NCI-H446 (cell line): ENCODE data around the gene ZDHHC18.
"Not testable (repeated sequence)": the region's sequence is repeated elsewhere in the genome, so short reads cannot be mapped to it uniquely, and the experiment has no call there.

Source experiments
- DNase-seq, 2 experiments: peaks; one replicate each; lab custom pipeline; 2025; lab: John Stamatoyannopoulos, UW

Gene ZDHHC18

DNA sequence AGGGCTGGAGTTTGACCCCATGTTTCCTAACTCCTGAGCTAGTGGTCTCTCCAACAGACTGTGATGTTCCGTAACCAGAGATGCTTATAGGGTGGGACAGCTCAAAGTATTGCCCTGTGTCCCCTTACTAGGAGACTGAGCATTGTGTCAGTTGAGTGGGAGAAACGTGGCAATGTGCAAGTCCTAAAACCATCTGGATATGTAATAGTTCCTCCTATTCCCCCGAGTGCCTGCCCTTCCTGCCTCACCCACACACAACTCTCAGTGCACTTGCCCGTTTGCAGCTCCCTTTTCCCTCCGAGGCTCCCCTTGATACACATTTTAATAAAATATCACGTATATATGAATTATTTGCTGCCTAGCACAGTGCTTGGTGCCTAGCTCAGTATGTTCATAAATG lies 35.3 kb upstream of the ZDHHC18 start:
- no peak for DNase-seq

DNA sequence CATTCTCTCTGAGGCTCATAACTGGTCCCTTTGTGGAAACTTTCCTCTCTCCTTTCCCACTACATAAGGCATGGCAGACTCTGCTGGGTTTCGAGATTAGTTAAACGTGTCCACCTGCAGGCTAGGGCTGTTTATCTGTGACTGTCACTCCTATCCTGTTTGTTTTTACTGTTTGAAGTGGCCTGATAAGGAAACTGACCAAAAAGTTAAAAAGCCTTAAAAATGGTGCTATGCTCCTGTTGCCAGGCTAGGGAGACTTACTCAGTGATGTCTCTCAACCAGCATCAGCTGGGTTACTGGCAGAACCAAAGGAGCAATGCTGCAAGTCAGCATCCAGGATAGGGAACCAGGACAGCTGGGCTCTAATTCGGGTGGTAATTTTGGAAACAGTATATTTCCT lies 34.9 kb upstream of the ZDHHC18 start:
- DNase-seq: no peak

DNA sequence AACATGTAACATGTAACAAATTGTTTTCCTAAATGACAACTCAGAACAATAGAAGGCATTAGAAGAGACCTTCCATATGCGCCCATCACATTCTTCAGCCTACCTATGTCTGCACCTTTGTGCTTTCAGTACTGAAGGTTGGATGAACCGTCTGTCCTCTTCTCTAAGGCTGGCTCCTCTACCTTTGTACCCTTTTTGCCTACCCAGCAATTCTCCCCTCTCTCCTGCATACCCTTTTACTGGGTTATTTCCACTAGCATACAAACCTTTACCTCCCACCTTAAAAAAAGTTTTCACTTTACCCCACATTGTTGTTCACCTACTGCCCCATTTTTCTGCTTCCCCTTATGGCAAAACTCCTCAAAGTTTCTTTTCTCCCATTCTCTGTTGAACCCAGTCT lies 33.6 kb upstream of the ZDHHC18 start:
- no peak for DNase-seq

DNA sequence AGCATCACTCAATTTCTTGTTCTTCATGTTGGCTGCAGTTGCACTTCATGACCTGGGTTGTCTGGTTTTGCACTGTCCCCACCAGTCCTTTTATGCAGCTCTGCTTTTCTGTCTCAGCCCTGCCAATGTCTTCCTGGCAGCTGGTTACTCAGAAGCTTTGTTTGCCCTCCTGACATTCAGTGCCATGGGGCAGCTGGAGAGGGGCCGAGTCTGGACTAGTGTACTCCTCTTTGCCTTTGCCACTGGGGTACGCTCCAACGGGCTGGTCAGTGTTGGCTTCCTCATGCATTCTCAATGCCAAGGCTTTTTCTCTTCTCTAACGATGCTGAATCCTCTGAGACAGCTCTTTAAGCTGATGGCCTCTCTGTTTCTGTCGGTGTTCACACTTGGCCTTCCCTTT lies 32.1 kb upstream of the ZDHHC18 start:
- DNase-seq: no peak

DNA sequence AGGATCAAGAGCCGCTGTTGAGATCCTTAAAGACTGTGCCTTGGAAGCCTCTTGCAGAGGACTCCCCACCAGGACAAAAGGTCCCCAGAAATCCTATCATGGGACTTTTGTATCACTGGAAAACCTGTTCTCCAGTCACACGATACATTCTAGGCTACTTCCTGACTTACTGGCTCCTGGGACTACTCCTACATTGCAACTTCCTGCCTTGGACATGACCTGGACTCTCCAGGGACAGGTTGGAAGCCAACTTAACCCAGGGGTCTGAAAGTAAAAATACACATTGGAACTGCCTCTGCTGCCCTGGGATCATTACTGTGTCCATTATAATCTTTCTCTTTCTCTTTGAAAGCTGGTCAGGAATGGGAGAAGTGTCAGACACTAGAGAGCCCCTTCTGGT lies 28.9 kb upstream of the ZDHHC18 start:
- DNase-seq: no peak

DNA sequence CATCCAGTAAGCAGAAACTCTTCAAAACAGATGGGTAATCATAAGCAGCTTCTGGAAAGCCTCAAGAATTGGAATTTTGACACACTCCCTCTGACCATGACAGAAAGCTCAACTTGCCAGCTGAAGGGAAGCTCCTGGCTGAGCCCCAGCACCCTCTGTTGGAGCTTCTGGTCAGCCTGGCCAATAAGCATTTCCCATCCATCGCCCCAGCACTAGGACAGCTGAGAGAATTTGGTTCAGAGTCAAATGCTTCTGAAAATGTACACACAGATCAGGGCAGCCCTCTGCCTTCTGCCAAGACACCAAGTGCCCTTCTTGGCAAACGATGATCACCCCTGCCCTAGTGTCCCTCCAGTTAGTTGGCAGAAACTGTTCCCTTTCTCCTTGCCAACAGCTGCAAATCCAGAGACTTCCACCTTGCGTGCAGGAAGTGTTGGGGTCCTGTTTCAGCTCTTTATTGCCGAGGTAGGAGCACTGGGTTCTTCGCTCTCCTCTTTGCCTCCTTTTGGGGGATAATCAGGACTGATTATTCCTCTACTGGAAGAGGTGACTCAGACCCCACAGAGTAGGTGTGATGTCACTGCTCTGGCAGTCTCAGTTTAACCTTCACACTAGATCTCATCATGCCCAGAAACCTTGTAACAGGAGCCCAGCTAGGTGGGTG lies 26.9 kb upstream of the ZDHHC18 start:
- peak; percentile 92 to 95 for DNase-seq

DNA sequence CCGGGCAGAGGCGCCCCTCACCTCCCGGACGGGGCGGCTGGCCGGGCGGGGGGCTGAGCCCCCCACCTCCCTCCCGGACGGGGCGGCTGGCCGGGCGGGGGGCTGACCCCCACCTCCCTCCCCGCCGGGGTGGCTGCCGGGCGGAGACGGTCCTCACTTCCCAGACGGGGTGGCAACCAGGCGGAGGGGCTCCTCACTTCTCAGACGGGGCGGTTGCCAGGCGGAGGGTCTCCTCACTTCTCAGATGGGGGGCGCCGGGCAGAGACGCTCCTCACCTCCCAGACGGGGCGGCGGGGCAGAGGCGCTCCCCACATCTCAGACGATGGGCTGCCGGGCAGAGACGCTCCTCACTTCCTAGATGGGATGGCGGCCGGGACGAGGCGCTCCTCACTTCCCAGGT lies 22.6 kb upstream of the ZDHHC18 start:
- DNase-seq: not testable (repeated sequence)

DNA sequence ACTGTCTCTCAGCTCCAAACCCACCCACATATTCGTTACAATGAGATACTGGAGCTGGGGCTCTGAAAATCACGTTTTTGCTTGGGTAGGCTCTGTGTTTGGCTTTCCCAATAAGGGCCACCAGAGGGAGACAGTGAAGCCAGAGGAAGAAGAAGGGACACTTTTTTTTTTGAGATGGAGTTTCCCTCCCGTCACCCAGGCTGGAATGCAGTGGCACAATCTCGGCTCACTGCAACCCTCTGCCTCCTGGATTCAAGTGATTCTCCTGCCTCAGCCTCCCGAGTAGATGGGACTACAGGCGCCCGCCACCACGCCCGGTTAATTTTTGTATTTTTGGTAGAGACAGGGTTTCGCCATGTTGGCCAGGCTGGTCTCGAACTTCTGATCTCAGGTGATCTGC lies 16.4 kb upstream of the ZDHHC18 start:
- DNase-seq: peak; percentile 56 to 76

DNA sequence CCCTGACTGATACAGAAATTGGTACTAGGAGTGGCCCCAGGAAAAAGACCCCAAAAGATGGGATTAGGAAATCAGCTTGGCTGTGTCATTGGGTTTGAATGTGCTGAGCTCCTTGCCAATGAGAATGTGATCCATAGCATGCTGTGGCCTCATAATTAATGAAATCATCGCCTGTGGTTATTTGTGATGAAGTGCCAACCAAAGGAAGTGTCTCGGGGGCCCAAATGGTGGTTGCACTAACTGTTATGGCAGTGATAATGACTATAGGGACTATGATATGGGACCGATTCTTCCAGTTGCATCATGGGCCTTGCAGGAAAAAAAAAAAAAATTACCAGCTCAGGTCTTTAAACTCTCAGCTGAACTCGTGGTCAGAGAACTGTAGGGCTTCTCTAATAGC lies 15.4 kb upstream of the ZDHHC18 start:
- no peak for DNase-seq

DNA sequence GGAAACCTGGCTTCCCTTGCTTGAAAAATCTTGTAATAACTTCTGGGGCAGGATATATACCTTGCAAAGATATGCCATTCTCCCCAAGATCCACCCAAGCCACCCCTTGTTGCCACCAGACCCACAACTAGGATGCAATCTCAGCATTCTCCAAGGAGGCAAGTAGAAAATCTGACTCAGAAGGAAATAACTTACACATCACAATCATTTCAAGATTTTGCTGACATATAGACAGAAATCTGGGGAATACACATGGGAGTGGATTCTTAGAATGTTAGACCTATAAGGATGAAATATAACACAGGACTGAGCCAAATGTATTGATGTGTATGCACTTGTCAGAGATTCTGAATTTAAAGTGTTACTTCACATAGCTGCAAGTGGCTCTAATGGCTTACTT lies 14.8 kb upstream of the ZDHHC18 start:
- DNase-seq: no peak

DNA sequence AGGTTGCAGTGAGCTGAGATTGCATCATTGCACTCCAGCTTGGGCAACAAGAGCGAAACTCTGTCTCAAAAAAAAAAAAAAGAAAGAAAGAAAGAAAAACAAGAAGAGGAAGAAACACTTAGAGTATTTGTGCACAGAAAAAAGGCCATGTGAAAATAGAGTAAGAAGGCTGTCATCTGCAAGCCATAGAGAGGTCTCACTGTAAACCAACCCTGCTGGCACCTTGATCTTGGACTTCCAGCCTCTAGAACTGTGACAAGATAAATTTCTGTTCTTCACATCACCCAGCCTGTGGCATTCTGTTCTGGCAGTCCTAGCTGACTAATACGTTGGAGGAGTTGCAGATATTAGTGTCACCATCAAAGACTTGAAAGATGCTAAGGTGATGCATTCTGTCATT lies 12.1 kb upstream of the ZDHHC18 start:
- DNase-seq: no peak

DNA sequence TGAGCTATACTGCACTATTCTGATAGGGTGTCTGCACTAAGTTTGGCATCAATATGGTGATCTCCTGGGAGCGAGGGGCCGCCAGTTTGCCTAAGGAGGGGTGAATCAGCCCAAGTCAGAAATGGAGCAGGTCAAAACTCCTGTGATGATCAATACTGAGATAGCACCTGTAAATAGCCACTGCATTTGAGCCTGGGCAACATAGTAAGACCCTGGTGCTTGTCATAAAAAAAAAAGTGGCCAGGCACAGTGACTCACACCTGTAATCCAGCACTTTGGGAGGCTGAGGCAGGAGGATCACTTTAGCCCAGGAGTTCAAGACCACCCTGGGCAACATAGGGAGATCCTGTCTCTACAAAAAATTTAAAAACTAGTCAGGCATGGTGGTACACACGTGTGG lies 11.6 kb upstream of the ZDHHC18 start:
- DNase-seq: no peak

DNA sequence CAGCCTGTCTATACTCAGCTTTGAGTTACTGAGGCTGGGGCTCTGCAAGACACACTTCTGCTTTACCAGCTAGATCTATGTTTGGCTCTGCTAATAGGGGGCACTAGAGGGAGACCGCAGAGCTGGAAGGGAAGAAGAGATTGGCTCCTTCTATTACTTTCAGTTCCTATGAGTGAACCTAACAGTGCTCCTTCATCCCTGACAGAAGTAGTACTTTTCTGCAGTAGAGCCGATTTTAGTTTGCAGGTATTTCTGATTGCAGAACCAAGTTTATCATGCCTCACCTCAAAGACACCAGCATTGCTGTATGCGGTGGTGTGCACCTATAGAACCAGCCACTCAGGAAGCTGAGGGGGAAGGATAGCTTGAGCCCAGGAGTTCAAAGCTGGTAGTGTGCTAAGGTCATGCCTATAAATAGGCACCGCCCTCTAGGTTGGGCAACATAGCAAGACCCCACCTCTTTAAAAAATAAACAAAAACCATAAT lies 5.7 kb upstream of the ZDHHC18 start:
- DNase-seq: no peak

DNA sequence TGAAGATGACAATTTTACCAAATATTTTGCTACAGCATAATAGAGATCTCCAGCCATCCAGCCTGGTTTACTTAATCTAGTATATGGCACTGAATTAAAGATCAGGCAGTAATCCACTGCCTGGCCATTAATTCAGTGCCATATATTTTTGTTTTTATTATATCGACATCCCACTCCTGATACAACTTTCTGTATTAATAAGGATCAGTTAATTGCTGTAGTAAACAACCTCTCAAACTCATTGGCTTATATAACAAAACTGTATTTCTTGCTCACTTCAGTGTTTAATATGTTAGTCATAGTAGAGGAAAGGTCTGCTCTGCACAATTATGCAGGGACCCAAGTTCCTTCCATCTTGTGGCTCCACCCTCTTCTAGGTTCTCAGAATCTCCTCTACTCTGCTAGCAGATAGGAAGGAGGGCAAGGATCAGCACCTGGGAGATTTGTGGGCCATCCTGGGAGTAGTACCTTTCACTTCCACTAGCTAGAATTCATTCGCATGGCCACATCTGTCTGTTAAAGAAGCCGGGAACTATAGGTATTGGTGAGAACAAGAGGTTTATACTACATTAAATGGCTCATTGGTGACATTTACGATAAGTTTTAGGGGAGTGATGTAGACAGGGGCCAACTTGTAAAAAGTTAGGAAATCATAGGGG lies 3.6 kb upstream of the ZDHHC18 start:
- no peak for DNase-seq

DNA sequence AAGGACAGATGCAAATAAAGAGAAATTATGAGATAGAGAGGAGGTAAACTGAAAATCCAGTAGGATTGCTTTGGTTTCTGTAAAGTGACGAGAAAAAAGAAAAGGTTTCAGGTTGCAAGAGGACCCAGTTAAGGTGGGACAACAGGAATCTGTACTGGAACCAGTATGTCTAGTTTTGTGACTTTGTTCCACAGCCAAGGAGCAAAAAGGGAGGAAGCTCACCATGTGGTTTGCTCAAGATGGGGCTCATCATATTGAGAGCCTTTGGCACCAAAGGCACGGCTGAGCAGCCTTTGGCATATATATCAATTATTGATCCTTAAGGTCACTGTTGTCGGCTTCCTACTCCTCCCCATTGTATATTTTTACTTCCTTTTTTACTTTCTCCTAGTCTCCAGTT lies 1.8 kb upstream of the ZDHHC18 start:
- DNase-seq: no peak

DNA sequence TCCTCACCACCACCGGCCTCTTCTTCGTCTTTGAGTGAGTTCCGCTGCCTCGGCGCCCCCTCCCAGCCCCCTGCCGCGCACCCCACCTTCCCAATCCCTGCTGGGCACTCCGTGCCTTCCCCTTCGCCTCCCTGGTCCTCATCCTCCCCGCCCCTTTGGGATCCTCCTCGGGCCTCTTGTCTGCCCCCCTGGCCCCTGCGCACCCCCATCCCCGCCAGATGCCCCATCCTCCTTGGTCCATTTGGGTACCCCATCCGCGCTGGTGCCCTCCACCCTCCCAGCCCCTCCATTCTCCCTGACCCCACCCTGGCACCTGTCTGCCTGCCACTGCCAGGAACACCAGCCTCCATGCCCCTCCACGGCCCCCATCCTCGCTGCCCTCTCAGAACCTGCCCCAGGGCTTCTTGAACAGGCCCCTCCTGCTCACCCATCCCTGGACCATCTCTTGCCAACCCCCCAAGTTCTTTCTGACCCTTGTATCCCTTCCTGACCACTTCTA lies 667 bp downstream of the ZDHHC18 start:
- DNase-seq: no peak

DNA sequence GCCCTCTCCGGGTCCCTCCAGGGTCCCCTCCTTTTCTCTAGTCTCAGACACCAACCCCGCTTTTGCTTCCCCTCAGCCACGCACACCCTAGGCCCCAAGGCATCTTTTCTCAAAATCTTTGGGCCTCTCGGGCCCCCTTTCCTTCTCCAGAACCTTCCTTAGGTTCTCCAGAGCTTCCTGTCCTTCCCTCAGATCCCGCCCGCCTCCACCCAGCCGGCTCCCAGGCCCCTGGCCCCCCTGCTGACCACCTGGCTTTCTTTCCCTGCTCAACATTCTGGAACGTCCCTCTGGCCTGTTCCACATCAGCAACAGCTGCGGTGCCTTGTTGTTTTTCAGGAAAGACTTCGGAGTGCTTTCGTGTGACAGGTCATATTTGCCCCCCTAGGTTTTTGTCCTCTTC lies 1.2 kb downstream of the ZDHHC18 start:
- no peak for DNase-seq

DNA sequence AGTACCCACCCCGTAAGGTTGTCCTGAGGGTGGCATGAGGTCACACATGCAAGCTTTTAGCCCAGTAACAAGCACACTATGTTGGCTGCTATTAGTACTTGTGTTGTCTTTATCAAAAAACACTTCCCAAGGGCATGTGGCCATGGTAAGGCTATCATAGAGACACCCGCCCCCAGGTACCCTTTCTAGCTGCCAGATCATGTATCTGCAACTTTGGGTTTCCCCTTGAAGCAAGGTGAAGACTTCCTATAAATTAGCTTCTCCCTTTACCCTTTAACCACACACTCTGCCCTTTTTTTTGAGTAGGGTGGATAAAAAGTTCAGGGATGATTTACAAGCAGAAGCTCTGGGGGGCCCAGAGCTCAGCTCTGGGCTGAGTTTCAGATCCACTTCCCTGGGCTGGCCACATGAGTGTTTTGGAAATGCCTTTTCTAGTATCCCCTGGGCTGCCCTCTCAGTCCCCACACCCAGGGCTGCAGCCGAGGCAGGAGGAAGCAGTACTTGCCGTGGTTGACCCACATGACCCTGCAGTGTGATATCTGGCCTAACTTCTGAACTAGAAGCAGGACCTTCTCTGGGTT lies 2.0 kb downstream of the ZDHHC18 start:
- no peak for DNase-seq

DNA sequence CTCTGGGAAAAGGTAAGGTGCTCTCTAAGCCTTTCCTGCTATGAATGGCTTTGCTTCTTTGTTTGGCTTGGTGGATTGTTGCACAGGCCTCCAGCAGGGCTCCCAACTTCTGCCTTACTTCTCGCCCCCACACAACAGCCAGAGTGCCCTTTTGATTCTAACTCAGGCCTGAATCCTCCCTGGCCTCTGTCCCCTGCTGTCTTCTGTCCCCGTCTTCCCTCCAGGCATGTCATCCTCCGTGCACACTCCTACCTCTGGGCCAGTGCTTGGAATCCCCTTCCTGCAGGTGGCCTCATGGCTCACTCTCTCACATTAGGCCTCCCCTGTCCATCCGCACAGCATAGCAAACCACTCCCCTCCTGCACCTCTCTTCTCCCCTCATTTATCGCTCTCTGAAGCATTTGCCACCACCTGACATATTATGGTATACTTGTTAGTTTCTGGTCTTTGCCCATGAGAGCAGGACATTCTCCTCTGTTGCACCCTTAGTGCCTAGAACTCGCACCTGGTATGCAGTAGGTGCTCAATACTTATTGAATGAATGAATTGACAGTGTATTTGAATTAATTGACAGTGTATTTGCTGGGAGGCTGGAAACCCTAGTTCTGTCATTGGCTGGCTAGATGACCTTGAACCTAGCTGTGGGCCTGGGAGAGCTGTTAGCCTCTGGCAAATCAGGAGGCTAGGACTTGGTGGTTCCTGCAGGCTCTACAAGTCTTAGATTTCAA lies 2.9 kb downstream of the ZDHHC18 start:
- DNase-seq: no peak

DNA sequence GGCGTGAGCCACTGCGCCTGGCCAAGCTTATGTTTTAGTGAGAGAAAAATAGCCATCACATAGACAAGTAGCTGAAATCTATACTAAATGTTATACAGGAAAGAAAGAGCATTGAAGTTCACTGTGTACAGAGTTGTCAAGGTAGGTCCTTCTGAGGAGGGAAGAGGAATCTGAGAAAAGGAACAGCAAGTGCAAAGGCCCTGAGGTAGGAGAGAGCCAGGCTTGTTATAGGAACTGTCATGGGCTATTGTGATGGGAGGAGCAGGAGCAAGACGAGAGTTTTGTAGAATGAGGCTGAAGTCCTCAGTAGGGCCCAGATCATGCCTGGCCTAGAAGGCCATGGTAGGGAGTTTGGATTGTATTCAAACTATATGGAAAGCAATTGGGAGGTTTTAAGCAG lies 4.6 kb downstream of the ZDHHC18 start:
- DNase-seq: no peak

DNA sequence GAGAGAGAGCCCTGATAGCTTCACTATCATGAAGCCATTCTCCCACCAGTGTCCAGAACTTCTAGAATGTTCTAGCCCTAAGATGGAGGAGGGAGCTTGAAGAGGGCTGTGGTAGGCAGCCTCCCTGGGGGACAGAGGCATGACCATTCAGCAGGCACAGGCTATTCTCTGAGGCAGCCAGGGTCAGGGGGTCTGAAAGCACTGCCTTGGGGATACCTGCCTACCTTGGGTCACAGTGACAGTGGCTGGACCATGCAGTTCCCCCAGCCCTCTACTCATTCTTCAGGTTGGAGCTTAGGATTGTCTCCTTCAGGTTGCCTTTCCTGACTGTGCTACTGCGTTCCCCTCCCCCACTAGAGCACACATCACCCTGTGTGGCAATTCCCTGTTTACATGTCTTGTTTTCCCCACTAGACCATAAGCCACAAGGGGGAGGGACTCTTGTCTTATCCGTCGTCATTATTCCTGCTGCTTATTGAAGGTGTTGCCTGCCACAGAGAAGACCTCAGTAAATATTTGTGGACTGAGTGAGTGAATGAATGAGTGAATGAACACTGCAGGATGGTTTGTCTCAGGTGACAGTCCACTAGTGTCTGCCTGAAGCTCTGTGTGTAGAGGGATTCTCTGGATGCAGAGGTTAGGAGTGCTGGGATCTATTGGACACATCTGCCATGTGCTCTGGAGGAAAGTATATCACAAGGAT lies 5.2 kb downstream of the ZDHHC18 start:
- DNase-seq: no peak
